BE2C (cell line): ENCODE data around the gene TMEM129.
A peak's percentile ranks its signal among the peaks of the same experiment; 100 is the strongest.

Source experiments
- DNase-seq: peaks from one replicate; pipeline ENCODE4 v3.0.0-alpha.2; 2020
- H3K27me3 ChIP-seq: fragments of 250-450 bp; sonication (Bioruptor Pico); 2 replicates; pipeline ENCODE4 v1.5.1; 2020; ENCODE audit warnings: mild to moderate bottlenecking
- H3K36me3 ChIP-seq: fragments of 250-450 bp; sonication (Bioruptor Pico); 2 replicates; pipeline ENCODE4 v1.5.1; 2020; ENCODE audit warnings: mild to moderate bottlenecking
- H3K4me1 ChIP-seq: fragments of 250-450 bp; sonication (Bioruptor Pico); 2 replicates; pipeline ENCODE4 v1.5.1; 2020
- H3K4me3 ChIP-seq: 2 replicates; pipeline ENCODE4 v1.5.1; 2011; ENCODE audit warnings: low read depth, low read length
- H3K9me3 ChIP-seq: fragments of 250-450 bp; sonication (Bioruptor Pico); 2 replicates; pipeline ENCODE4 v1.5.1; 2020
- TF ChIP-seq, protein P1 (sequence below): IDR thresholded peaks from 2 replicates; pipeline ENCODE4 v1.5.1; 2012; ENCODE audit warnings: mild to moderate bottlenecking, low read depth, low read length

TMEM129 gene

DNA sequence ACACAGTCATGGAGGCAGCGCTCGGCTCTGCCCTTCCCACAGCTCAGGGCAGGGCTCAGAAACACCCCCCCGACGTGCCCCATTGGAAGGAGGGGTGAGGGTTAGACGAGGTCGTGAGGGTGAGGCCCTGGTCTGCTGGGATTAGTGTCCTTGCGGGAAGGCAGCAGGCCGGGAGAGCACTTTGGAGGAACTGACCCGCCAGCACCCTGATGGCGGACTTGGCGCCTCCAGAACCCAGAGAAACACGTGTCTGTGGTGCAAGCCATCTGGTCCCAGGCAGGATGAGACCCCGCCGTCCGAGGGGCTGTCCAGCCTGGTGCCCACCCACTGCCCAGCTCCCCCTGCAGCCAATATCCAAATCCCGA, 26.5 kb upstream of the TMEM129 start:
- H3K36me3 ChIP-seq, result peaks cover 17% of the 10 kb centered on the region
- TF ChIP-seq, protein P1, sequence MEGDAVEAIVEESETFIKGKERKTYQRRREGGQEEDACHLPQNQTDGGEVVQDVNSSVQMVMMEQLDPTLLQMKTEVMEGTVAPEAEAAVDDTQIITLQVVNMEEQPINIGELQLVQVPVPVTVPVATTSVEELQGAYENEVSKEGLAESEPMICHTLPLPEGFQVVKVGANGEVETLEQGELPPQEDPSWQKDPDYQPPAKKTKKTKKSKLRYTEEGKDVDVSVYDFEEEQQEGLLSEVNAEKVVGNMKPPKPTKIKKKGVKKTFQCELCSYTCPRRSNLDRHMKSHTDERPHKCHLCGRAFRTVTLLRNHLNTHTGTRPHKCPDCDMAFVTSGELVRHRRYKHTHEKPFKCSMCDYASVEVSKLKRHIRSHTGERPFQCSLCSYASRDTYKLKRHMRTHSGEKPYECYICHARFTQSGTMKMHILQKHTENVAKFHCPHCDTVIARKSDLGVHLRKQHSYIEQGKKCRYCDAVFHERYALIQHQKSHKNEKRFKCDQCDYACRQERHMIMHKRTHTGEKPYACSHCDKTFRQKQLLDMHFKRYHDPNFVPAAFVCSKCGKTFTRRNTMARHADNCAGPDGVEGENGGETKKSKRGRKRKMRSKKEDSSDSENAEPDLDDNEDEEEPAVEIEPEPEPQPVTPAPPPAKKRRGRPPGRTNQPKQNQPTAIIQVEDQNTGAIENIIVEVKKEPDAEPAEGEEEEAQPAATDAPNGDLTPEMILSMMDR, result no peak
- no peaks in the 10 kb centered on the region for H3K9me3 ChIP-seq
- no peaks in the 10 kb centered on the region for H3K4me1 ChIP-seq
- no peak overlapping the region for H3K4me3 ChIP-seq
- H3K27me3 ChIP-seq, result no peaks in the 10 kb centered on the region
- no peak for DNase-seq

DNA sequence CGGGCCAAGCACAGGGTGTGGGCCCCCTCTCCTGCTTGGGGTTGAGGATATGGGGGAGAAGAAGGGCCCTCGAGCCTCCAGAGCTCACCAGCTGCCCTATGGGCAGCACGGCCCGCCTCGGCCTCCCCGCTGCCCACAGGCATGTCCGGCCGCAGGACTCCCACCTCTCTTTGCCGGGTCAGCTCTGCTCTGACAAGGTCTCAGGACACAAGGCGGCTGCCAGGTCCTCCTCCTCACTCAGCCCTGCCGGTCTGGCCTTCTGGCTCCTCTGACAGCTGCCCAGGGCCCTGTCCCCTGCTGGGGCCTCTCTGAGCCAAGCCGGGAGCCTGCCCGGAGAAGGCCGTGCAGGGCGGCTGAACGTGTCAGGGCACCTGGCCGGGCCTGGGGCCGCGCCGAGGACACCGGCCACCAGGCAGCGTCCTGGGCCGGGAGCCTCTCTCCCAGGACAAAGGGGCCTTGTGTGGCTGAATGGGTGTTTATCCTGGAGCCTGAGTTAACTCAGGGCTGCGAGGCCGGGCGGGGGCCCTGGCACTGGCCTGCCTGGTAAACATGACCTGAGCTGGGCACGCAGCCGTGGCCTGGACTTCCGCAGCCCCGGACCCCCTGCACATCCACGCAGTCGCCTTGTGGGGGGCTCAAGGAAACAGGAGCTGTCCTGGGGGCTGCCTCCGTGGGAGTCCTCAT, 25.9 kb upstream of the TMEM129 start:
- TF ChIP-seq, protein P1, result no peak
- no peaks in the 10 kb centered on the region for H3K27me3 ChIP-seq
- DNase-seq, result no peak
- H3K9me3 ChIP-seq, result no peaks in the 10 kb centered on the region
- no peaks in the 10 kb centered on the region for H3K4me1 ChIP-seq
- no peak overlapping the region for H3K4me3 ChIP-seq
- peaks cover 17% of the 10 kb centered on the region for H3K36me3 ChIP-seq

DNA sequence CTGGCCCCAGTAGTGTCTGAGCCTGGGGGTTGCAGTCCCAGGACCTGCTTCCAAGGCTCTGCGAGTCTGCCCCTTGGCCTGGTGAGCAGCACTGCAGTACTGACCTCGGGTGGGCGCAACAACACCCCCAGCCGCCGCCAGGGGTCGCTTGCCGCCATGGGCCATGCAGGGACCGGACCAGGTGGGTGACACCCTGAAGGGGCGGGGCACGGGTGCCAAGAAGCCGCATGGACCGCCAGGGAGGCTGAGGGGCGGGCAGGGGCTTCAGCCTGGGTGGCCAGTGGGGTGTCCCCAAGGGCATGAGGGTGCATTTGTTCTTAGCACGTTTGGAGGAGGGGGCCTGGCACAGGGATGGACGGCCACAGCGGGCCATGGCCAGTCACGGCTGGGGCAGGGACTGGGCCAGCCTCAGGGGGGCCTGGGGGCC, 25.2 kb upstream of the TMEM129 start:
- peaks cover 23% of the 10 kb centered on the region for H3K36me3 ChIP-seq
- TF ChIP-seq, protein P1, result peak; percentile 87
- H3K4me1 ChIP-seq, result no peaks in the 10 kb centered on the region
- H3K27me3 ChIP-seq, result no peaks in the 10 kb centered on the region
- H3K4me3 ChIP-seq, result no peak overlapping the region
- no peaks in the 10 kb centered on the region for H3K9me3 ChIP-seq
- peak; percentile 95 for DNase-seq

DNA sequence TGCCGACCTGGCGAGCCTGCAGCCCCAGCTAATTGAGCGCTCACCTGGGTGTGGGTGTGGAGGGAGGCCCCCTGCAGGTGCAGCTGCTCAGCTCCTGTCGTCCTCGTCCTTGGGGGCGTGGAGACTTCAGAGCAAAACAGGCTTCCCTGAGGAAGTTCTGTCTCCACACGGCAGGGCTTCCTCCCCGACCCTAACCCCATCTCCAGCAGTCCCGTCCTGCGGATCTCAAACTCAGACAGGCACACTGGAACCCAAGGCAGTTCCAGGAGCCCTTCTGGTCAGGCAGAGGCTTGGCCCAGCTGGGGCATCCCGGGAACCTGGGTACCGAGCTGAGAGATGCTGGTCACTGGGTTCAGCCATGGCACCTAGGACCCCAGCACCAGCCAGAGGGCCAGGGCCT, 24.6 kb upstream of the TMEM129 start:
- H3K4me3 ChIP-seq, result no peak overlapping the region
- H3K36me3 ChIP-seq, result peaks cover 29% of the 10 kb centered on the region
- no peaks in the 10 kb centered on the region for H3K27me3 ChIP-seq
- no peak for DNase-seq
- no peaks in the 10 kb centered on the region for H3K4me1 ChIP-seq
- no peaks in the 10 kb centered on the region for H3K9me3 ChIP-seq
- TF ChIP-seq, protein P1, result no peak

DNA sequence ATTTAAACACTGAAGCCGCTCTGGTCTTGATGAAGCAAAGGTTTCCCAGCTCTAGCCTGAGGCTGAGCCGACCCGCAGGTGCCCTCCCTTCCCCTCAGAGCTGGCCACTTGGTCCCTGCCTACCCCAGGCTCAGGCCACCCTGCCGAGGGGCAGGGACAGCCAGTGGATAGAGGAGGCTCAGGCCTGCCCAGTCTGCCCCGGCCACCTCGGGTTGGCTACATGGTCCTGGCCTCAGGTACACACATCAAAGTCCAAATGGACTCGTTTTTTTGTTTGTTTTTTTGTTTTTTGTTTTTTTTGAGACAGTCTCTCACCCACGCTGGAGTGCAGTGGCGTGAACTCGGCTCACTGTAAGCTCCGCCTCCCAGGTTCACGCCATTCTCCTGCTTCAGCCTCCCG, 24.0 kb upstream of the TMEM129 start:
- H3K9me3 ChIP-seq, result no peaks in the 10 kb centered on the region
- TF ChIP-seq, protein P1, result no peak
- H3K4me1 ChIP-seq, result no peaks in the 10 kb centered on the region
- H3K27me3 ChIP-seq, result no peaks in the 10 kb centered on the region
- H3K36me3 ChIP-seq, result peaks cover 34% of the 10 kb centered on the region
- no peak for DNase-seq
- H3K4me3 ChIP-seq, result no peak overlapping the region

DNA sequence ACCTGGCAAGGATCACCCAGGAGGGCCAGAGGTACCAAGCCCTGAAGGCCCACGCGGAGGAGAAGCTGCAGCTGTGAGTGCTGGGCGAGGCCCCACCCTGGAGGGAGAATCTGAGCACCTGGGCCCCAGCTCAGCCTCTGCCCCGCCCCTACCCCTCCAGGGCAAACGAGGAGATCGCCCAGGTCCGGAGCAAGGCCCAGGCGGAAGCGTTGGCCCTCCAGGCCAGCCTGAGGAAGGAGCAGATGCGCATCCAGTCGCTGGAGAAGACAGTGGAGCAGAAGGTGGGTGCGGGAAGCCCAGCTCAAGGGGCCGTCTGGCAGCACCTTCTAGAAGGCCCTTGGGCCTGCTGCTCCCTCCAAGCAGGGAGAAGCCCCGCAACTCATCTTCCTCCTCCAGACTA, 23.4 kb upstream of the TMEM129 start:
- H3K27me3 ChIP-seq, result no peaks in the 10 kb centered on the region
- DNase-seq, result no peak
- TF ChIP-seq, protein P1, result no peak
- H3K4me1 ChIP-seq, result no peaks in the 10 kb centered on the region
- H3K4me3 ChIP-seq, result no peak overlapping the region
- H3K9me3 ChIP-seq, result no peaks in the 10 kb centered on the region
- peaks cover 38% of the 10 kb centered on the region for H3K36me3 ChIP-seq
